Endothelial cell (in vitro differentiated cells): ENCODE results near the gene CORO7. TPM values are rescaled to one million over a fixed set of nuclear protein-coding genes. Genes with fewer than 3 reads are reported as not detected.

ENCODE experiments used
- DNase-seq: peaks from one replicate; pipeline ENCODE4 v3.0.0; 2021; ENCODE audit warnings: low spot score
- H3K27ac Mint-ChIP-seq: one replicate; pipeline ENCODE4 v1.8.0; 2021; ENCODE audit warnings: mixed read lengths, inconsistent platforms; ENCODE audit not compliant: unreplicated experiment
- H3K27me3 Mint-ChIP-seq: one replicate; pipeline ENCODE4 v1.8.0; 2021; ENCODE audit warnings: mild to moderate bottlenecking, moderate library complexity, mixed read lengths, inconsistent platforms; ENCODE audit not compliant: unreplicated experiment
- H3K36me3 Mint-ChIP-seq: one replicate; pipeline ENCODE4 v1.8.0; 2021; ENCODE audit warnings: mild to moderate bottlenecking, low read depth, mixed read lengths, inconsistent platforms; ENCODE audit not compliant: unreplicated experiment
- H3K4me1 Mint-ChIP-seq: one replicate; pipeline ENCODE4 v1.8.0; 2021; ENCODE audit warnings: mild to moderate bottlenecking, mixed read lengths, inconsistent platforms; ENCODE audit not compliant: unreplicated experiment
- H3K4me3 Mint-ChIP-seq: one replicate; pipeline ENCODE4 v1.8.0; 2021; ENCODE audit warnings: mild to moderate bottlenecking, mixed read lengths, inconsistent platforms; ENCODE audit not compliant: unreplicated experiment
- H3K9me3 Mint-ChIP-seq: one replicate; pipeline ENCODE4 v1.8.0; 2021; ENCODE audit warnings: mixed read lengths, inconsistent platforms; ENCODE audit not compliant: unreplicated experiment
- long read RNA-seq: library from polyadenylated mRNA; unstranded; transcript quantifications from one replicate; pipeline ENCODE4 v2.0.0, GENCODE V29; 2020; ENCODE audit not compliant: unreplicated experiment
- total RNA-seq: library from RNA; stranded (reverse); fragmentation: NEBNext Ultra II Directional; extraction: Animal tissue kit (Norgen Biotek cat#: 25700); gene quantifications from one replicate; pipeline ENCODE4 v1.2.1, GENCODE V29; 2021; ENCODE audit not compliant: unreplicated experiment
- TF ChIP-seq, protein P1 (sequence below): fragments of 200-600 bp; sonication (generic); IDR thresholded peaks from one replicate; pipeline ENCODE4 v1.5.0; 2021; ENCODE audit warnings: antibody characterized with exemption; ENCODE audit not compliant: unreplicated experiment

The CORO7 gene
- 103 TPM for total RNA-seq
- long read RNA-seq, transcript CORO7-201 (28 exons, 3,540 nt) = major isoform, 31 of 58 reads
- long read RNA-seq, partial matches to known transcripts = 14 of 58 reads
- long read RNA-seq, other reads (novel, unspliced or antisense) = 12 of 58 reads

GRCh38 chr16:4416200-4417032 is at the start of gene CORO7:
TSS of gene CORO7 (minus strand) at chr16:4416596. CDS start at chr16:4416518, 78 bp downstream.
- DNase-seq = peak; percentile 94
- Mint-ChIP-seq H3K4me1 (peaks cover 12% of the 10 kb centered on the region), H3K27ac (peak within 1 kb of the TSS; percentile 88), H3K4me3 (peak within 1 kb of the TSS; percentile 96), H3K9me3 (no peaks in the 10 kb centered on the region), H3K27me3 (peaks cover 16% of the 10 kb centered on the region), H3K36me3 (peaks cover 9% of the 10 kb centered on the region)
- TF ChIP-seq, protein P1, sequence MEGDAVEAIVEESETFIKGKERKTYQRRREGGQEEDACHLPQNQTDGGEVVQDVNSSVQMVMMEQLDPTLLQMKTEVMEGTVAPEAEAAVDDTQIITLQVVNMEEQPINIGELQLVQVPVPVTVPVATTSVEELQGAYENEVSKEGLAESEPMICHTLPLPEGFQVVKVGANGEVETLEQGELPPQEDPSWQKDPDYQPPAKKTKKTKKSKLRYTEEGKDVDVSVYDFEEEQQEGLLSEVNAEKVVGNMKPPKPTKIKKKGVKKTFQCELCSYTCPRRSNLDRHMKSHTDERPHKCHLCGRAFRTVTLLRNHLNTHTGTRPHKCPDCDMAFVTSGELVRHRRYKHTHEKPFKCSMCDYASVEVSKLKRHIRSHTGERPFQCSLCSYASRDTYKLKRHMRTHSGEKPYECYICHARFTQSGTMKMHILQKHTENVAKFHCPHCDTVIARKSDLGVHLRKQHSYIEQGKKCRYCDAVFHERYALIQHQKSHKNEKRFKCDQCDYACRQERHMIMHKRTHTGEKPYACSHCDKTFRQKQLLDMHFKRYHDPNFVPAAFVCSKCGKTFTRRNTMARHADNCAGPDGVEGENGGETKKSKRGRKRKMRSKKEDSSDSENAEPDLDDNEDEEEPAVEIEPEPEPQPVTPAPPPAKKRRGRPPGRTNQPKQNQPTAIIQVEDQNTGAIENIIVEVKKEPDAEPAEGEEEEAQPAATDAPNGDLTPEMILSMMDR = peak; percentile 7

DNA sequence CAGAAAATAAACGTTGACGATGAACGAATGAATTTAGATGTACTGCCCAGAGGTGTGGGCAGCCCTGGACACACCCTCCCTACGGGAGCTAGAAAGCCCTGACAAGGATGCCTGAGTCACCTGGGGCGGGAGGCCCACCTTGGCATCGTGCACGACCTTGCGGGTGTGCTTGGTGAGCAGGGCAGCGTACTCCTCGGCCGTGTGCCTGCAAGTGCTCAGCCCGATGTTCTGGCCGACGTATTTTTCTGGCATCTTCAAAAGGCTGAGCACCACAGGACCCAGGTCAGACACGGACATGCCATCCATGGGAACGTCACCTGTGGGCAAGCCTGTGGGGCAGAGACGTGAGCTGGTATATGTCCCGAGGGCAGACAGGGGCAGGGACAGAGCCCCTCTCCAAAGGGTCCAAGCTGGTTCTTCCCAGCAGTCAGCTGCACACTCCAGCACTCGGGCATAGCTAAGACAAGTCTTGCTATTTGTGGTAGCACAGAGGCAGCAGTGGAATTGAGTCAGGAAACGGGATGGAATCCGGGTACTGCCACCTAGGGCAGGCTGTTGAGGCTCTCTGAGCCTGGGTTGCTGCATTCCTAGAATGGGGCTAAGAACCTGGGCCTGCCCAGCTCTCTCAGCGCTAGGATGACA is 47.2 kb upstream of the CORO7 start:
- Mint-ChIP-seq H3K4me1 (no peaks in the 10 kb centered on the region), H3K36me3 (peaks cover 20% of the 10 kb centered on the region), H3K27ac (no peak overlapping the region), H3K4me3 (no peak overlapping the region), H3K9me3 (no peaks in the 10 kb centered on the region), H3K27me3 (peaks cover 4% of the 10 kb centered on the region)
- TF ChIP-seq, protein P1 = no peak
- no peak for DNase-seq

GRCh38 chr16:4461250-4462085 is 45.1 kb upstream of the CORO7 start:
- Mint-ChIP-seq H3K36me3 (peaks cover 12% of the 10 kb centered on the region), H3K4me3 (no peak overlapping the region), H3K27ac (no peak overlapping the region), H3K4me1 (no peaks in the 10 kb centered on the region), H3K9me3 (no peaks in the 10 kb centered on the region), H3K27me3 (peaks cover 2% of the 10 kb centered on the region)
- TF ChIP-seq, protein P1 = no peak
- DNase-seq = no peak

GRCh38 chr16:4460936-4461249 is 44.5 kb upstream of the CORO7 start:
- TF ChIP-seq, protein P1 = no peak
- Mint-ChIP-seq H3K27ac (no peak overlapping the region), H3K36me3 (peaks cover 12% of the 10 kb centered on the region), H3K27me3 (peaks cover 2% of the 10 kb centered on the region), H3K4me3 (no peak overlapping the region), H3K9me3 (no peaks in the 10 kb centered on the region), H3K4me1 (no peaks in the 10 kb centered on the region)
- no peak for DNase-seq
